Activated T-cell treated with anti-CD3 and anti-CD28 coated beads for 48 hours (primary cell): ENCODE results near the gene MOB3B.
"Not testable (repeated sequence)": the region's sequence is repeated elsewhere in the genome, so short reads cannot be mapped to it uniquely, and the experiment has no call there.

Experiments
- DNase-seq: peaks from one replicate; pipeline ENCODE4 v3.0.0-alpha.2; 2020; ENCODE audit warnings: low read depth

Gene MOB3B

DNA sequence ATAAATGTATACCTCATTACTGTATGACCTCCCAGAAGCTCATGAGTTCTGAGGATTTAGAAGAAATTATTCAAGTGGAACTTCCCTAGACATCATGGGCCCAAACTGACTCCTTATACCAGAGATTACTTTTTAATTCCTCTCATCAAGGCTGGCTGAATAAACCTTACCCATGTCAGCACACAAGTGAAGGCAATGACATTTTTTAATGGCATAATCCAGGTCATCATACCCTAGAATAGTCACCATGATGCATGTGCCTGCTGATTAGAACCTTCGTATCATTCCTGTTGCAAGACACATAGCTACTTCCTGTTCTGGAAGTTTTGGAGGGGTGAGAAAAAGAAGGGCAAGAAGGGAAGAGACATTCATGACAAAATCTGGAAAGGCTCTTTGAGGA lies 55.3 kb downstream of the MOB3B start:
- no peak for DNase-seq

DNA sequence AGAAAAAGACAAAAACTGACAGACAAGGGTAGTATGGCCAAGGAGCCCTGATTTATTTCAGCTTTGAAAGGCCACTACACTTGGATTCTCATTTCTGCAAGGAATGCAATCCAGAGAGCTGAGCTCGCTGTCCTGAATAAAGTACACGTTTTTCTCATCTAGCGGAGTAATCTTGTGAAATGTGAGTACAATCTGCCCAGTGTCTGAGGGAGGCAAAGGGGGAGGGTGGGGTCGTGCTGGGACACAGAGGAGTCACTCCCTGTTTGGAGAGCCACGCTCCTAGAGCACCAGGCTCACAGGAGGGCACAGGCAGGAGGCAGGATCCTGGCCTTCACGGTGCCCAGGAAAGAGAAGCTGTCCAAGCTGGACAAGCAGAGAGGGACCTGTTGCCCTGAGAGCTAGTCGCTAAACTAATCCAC lies 56.5 kb downstream of the MOB3B start:
- DNase-seq = no peak

DNA sequence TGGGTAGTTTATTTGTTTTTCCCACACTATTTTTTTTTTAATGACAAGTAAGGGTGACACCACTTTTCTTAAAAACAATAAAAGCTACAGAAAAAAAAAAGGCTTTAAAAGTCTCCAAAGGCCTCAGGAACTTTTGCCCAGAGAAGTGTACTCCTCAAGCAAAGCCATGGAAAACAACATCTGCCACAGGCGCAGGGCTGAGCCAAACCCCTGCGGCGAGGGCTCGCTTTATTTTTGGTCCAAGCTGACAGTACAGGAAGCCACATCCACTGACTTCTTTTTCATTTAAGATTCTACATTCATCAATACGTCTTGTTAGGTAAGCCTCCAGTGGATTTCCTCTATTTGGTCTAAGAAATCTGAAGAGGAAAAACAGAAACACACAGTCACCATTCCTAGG lies 57.4 kb downstream of the MOB3B start:
- DNase-seq = no peak

DNA sequence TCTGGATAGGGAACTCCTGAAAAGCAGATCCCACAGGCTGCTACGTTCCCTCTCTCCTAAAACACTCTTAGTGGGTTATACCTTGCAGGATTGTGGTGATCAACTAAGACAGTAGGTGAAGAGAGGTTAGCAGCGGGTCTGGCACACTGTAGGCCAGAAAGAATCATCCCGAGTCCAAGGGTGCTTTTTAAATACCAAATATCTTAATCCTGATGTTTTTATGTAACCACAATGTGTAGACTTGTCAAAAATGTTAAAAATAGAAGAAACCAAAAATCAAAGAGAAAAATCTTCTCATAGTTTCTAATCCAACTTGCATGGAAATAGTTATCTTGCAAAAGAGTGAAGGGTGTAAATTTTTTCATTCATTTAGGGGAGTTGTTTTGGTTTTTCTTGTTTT lies 57.8 kb downstream of the MOB3B start:
- no peak for DNase-seq

DNA sequence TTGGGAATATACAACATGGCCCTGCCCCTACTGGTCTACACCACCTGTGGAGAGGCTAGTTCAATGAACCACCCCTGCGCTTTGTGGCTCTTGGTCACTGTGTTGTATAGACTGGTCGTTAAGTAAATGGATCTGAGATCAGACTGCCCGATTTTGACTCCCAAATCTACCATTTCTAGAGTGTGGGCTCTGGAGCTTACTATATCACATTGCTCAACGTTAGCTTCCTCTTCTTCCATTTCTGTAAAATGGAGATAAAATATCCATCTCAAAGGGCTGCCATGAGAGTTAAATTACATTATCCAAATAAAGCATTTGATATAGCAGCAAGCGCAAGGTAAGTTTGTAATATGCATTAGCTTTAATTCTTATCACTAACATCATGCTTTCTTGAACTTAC lies 58.2 kb downstream of the MOB3B start:
- DNase-seq = no peak

DNA sequence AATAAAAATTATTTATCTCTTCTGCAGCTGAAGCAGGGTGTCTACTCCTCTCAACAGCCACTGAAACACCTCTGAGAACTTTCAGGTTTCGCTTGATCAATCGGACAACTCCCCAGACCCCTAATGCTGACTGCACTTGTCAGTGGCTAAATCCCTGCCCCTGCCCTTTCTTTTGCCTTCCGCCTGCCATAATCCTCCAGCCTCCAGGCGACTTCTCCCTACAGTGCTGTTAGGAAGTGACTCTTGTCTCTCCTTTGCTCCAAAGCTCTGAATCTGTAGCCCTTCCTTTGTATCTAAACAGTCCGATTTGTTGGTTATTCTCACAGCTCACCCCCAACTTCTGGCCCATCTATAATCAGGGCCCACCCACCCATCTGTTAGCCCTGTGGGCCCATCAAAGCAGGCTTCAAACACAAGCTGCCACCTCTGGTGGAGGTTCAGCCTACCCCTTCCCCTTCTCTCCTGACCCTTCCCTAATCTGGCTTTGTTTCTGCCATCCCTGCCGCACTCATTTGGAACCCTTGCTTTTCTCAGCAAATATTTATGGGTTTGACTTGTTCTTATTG lies 59.2 kb downstream of the MOB3B start:
- no peak for DNase-seq

DNA sequence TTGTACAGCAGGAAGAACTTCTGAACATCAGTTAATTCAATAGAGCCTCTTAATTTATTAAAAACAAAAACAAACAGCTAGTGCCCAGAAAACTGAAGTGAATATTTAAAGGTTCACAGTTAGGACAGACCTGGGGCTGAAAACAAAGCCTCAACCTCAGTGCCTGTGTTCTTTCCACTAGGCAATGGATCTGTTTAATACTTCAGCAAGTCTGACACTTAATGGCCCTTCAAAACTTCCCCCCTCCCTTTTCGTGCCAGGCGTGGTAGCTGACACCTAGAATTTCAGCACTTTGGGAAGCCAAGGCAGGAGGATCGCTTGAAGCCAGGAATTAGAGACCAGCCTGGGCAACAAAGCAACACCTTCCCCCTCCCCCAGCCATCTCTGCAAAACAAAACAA lies 60.1 kb downstream of the MOB3B start:
- DNase-seq = no peak

DNA sequence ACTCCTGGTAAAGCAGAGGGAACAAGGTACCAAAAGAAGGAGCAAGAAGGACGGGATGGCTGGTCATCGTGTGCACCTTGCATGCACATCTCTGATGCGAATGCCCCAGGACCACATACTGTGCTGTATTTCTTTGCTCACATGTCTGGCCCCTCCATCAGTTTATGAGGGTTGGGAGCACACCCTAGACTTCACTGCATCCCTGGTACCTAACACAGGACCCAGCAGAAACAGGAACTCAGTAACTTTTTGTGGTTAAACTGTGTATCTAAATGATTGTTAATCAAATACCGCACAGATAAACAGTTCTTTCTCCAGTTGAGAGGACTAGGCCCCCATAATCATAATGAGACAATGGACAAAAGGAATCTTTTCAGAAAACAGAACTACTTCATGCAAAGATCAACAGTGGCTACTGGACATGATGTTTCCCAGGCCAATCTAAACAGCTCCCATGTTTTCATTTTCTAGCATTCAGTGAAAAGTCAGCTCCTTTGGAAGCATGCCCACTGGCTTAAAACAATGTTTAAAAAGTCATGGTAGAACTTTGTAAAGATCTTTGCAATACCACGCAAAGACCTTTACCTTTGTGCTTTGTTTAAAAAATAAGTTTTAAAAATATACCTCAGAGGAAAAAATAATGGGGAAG lies 61.0 kb downstream of the MOB3B start:
- no peak for DNase-seq

DNA sequence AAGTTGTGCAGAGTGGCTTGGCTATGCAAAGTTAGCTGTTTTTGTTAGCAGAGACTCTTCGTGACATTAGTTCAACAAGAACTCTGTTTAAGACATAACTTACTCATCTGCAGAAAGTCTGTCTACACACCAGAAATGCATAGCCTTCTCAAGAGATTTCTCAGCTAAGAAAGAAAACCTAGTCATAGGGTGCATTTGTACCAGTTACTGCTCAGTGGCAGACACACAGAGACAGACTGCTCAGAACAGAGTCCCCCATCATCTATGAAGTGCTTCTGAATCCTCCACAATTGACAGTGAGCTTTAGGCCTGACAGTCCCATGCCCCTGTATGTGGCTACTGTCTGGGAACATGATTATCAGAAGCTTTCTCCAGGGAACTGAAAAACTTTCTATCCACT lies 61.6 kb downstream of the MOB3B start:
- no peak for DNase-seq

DNA sequence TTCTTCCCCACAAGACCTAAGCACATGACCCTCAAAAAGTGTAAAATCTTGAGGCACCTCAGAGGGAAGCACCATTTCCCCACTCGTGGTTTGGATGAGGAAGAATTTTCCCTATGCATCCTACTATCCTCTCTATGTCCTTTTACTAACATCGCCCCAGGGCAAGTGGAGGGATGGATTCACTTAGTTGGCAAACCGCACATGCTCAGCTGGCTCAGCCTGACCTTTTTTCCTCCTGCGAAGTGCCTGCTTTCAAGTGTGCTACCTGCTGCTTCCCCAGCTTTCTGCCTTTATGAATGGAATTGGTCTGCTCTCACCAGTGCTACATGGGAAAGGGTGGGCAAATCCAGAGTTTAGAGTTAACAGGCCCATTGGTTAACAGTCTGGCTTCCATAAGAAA lies 62.1 kb downstream of the MOB3B start:
- no peak for DNase-seq

DNA sequence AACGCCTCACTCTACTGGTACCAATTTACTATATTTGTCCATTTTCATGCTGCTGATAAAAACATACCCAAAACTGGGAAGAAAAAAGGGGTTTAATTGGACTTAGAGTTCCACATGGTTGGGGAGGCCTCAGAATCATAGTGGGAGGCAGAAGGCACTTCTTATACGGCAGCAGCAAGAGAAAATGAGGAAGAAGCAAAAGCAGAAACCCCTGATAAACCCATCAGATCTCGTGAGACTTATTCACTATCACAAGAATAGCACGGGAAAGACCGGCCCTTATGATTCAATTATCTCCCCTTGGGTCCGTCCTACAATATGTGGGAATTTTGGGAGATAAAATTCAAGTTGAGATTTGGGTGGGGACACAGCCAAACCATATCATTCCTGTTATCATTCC lies 63.1 kb downstream of the MOB3B start:
- DNase-seq = not testable (repeated sequence)

DNA sequence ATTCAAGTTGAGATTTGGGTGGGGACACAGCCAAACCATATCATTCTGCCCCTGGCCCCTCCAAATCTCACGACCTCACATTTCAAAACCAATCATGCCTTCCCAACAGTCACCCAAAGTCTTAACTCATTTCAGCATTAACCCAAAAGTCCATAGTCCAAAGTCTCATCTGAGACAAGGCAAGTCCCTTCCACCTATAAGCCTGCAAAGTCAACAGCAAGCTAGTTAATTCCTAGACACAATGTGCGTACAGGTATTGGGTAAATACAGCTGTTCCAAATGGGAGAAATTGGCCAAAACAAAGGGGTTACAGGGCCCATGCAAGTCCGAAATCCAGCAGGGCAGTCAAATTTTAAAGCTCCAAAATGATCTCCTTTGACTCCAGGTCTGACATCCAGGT lies 64.7 kb downstream of the MOB3B start:
- DNase-seq = not testable (repeated sequence)

DNA sequence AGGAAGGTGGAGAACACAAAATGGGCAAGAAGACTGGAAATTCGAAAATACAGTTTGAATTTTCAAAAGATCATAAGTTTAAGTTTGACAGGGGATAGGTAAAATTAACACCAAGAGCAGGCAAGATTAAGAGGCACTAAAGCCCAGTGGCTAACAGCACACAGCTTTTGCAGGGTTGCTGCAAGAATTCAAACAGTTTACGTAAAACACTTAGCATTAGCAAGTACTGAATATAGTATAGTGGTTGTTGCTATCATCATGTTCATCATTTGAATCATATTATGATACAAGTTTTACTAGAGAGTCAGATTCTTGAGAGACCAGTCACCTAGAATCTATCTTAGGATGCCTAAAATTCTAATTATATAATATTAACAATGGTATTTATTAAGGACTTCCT lies 66.8 kb downstream of the MOB3B start:
- no peak for DNase-seq

DNA sequence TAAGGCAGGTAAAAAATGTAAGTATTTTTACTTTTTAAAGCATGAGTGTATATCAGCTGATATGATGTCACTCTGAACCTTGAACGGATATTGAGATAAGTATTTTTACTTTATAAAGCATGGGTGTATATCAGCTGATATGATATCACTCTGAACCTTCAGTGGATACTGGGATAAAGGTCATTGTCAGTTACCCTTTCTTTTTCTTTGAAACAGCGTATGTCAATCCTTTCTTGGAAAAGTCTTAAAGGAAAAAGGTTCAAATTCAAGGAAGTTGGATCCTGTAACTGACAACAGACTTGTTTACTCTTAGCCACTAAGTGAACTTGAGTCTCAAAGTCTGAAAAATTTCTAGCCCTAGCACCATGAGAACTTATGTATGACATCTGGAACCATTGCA lies 67.2 kb downstream of the MOB3B start:
- DNase-seq = no peak

DNA sequence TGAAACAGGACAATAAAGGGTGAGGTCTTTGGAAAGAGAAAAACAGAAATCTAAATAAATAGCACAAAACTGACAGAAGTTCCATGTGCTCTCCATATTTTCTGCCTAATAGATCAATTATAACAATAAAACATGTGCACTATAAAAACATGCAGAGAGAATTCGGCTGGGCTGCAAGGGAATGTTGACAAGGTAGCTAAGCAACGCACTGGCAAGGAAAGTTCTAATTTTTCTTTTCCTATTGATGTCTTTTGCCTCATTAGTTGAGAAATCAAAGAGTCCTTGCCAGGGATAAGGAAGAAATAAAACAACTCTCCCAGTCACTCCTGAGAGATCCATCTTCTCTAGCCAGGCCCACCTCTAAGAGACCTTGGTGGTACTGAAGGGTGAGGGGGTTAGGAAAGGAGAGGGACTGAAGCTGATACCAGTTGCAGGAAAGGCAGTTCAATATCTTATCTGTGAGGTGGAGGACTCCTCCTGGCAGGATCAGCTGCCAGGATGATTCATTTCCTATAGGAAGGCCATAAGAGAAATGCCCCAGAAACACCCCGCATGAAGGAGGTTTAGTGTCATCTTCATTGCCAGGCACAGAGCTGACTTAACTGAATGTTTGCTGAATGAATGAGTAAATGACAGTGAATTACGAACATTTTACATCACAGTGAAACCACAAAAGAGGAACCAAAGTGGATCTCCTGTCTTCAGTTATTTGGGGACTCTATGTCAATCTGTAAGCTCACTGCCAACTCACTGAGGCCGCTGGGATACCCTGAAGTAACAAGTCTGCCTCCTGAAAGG lies 69.2 kb downstream of the MOB3B start:
- no peak for DNase-seq

DNA sequence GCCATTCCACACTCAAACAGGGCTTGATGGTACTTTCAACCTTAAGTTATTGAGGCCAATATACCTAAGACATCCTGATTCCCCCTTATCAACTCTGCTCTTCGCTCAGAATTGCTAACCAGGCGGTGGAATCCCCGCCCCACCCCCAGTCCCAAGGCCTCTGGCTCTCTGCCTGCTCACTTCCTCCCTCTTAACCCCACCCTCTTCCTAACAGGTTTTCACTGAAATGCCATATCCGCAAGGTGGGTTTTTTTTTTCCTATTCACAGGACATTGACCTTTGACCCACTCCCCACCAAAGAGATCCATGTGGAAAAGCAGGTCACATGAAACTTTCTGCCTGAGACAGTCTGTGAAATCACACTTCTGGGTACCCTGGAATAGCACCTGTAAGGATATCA lies 72.2 kb downstream of the MOB3B start:
- DNase-seq = no peak

DNA sequence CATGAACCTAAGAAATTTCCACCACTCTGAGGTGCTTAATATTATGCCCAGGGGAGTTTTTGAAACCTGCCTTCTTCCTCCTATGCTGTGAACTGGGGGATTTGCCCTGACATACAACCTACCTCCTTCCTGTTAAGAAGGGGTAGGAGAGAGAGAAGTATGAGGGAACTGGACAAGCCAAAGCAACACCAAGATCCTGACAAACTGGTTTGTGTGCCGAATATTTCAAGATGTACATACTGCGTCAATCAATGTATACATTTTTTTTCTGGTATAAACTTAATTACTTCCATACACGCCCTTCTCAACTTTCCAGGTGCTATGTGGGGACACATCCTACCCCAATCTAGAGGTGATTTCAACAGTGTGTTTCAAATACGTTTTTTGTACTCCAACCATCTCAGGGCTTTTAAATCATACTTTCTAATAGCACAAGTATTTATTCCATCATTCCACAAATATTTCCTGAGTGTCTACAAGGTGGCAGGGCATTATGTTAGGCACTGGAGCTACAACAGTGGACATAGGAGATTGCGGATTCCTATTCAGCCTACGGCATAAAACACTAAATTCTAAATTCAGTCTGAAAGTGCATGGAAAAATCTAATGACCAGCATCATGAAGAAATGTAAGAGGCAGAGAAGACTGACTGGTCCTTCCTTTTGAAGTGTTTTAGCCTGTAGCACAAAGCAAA lies 75.6 kb downstream of the MOB3B start:
- DNase-seq = no peak

DNA sequence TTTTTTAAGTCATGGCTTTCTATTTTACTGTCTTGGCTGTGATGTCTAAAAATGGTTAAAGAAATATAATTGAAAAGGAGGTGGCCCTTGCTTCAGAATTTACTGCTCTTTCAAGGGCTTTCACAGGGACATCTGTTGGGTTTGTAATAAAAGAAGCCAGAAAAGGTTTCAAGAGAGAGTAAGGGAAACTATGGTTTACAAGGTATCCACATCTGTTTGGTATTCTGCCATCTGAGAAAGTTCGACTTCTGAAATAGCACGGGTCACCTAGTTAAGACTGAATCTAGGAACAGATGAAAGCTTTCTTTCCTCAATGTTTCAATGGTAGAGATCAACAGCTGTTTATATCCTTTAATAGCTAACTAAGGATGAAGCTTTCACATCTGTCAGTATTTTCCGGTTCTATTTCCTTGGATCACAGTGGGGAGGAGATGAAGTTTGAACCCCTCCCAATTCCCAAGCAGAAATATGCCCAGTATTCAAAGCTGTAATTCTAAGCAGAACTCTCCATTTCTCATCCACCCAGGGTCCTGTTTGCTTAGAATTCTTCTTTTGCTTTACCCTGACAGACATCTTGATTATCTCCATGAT lies 78.3 kb downstream of the MOB3B start:
- DNase-seq = no peak

DNA sequence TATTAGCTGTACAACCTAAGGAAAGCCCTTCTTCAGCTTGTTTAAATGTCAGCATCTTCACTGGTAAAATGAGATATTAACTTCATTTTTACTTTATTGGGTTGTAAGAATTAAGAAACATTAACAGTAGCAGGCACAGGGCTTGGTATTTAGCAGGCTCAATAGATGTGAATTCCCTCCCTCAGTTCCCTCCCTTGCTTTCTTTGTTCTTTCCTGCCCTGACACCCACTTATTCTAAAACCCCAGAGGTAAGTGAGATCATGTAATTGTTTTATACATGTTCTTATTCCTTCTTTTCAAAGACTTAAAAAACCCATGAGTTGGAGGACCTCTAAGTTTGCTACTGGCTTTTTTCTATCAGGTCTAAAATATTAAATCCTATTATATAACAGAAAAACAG lies 78.9 kb downstream of the MOB3B start:
- DNase-seq = no peak

DNA sequence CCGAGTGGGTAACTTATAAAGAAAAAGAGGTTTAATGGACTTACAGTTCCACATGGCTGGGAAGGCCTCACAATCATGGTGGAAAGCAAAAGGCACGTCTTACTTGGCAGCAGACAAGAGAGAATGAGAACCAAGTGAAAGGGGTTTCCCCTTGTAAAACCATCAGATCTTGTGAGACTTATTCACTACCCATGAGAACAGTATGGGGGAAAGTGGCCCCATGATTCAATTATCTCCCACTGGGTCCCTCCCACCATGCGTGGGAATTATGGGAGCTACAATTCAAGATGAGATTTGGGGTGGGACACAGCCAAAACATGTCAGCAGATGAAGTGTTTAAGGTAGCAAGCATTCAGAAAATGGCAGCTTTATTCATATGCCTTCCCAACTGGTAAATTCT lies 81.3 kb downstream of the MOB3B start:
- DNase-seq = not testable (repeated sequence)

DNA sequence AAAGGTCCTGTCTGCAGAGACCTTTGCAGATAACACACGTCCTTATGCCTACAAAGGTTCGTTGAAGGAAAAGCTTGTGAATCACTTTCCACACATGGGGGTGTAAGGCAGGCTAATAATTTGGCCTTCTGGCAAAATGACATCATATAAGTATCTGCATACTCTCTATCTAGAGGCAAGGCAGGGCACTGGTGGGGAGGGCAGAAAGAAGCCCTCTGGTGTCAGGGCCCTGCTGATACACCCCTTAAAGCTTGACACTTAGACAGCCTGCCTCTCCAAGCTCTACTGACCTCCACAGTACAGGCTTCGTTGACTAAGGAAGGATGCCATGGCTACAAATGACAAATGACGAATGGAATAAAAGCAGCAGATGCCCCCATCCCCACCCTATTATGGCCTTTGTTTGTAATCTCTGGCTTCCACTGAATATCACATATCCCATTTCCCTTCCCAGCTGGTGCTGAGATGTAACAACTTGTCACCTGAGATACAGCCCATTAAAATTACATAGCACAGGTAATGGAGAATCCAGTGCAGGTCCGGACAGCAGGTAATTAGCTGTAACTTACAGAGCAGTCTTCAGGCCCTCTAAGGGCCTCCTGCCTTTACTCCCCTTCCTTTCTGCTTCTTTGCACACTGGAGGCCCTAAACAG lies 82.5 kb downstream of the MOB3B start:
- no peak for DNase-seq

DNA sequence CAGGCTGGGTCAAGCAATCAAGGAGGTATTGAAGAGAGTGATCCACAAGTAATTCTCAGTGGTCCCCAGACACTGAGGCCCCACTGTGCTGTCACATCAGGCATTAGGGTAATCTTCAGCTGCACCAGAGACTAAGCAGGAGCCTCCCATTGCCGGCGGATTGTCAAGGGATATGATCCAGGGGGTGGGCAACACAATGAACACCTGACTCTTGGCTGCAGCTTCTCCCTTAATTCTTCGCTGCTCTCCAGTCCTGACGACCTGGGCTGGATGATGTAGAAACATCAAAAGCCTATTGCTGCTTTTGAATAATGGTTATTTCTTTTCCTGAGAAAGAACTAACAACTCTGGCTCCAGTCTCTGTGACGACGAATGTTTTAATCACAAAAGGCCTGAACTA lies 83.9 kb downstream of the MOB3B start:
- no peak for DNase-seq
